Inflammatory macrophage treated with lipopolysaccharide for 1 hour (primary cell): ENCODE data around the gene CTBP2.
"Not testable (repeated sequence)": the region's sequence is repeated elsewhere in the genome, so short reads cannot be mapped to it uniquely, and the experiment has no call there.

ENCODE experiments used
- DNase-seq, 2 donors: peaks; one replicate each; pipeline ENCODE4 v3.0.0-alpha.2; 2020 to 2022

Gene CTBP2

GRCh38 chr10:125059348-125059747 is 101.0 kb downstream of the CTBP2 start:
- not testable (repeated sequence) for DNase-seq

DNA sequence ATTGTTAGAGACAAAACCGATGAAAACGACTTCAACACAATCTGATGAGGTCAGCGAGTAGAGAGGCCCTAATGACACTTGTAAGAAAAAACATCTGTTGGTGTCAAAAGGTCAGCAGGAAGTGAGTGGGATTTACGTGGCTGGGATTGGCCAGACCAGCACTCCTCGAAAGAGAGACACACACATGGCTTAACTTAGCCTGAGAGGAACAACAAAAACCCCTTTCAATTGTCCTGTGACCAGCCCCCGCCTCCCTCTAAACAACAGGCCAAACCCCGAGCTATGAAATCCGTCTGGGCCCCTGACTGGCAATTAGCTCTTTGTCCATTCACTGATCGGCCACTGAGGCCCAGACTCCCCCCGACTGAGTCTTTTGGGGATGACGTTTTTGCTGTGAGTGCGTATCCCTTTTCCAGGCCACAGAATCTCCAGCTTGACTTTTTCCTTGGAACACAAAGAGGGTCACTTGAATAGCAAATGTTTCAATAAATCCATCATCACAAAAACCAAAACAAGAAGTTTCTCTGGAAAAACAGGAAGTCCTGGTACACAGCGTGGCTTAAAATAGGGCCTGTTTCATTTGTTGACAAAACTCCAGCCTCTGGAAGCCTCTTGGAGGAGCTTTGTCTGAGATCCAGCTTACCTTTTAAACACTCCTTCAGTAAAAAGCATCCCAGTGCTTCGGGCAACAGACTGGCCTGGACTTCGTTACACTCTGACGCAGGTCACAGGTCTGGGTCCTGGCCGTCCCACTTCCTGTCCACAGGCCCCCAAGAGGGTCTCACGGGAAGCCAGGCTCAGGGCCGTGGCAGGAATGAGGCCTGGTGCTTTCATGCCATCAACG is 103.0 kb downstream of the CTBP2 start:
- DNase-seq = peak; percentile 78 to 90

GRCh38 chr10:125056161-125057132 is 103.9 kb downstream of the CTBP2 start:
- no peak for DNase-seq

DNA sequence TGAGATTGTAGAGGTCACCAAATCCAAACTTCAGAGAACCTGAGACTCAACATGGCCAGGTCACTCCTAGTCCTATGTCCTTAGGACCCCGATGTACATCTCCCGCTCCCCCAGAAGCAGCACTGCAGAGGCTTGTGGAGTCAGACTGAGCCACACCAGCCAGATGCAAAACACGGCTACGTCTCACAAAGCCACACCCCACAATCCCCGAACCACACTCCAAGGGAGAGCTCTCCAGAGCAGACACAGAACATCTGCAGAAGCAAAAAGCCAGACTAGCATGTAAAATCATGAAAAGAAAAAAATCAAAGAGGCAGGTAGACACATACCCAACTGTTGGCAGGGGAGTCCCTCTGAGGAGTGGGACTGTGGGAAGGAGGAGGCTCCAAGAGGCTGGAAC is 104.9 kb downstream of the CTBP2 start:
- DNase-seq = no peak

DNA sequence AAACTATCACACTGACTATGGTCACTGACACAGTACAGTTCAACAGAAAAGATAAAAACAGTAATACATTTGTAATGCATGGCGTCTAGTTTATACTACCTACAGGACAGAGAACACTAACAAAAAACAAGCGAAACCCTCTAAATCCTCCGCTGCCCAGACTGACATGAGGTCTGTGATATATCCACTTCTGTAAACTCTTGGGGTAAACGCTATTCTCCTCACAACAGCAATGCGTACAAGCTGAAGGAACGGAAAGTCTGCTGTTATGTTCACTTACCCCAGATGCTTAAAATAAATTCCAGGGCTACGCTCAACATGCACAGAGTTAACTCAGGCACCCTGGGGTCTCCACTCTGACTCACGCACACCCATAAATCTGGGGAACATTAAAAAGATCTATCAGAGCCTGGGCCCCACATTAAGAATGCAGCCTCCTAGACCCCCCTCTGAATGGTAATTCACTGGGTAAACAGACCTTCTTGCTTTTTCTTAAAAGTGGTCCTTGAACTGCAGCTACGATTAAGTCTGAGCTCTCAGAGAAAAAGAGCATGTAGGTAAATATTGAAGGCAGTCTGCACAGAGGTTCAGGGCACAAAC is 105.6 kb downstream of the CTBP2 start:
- no peak for DNase-seq

DNA sequence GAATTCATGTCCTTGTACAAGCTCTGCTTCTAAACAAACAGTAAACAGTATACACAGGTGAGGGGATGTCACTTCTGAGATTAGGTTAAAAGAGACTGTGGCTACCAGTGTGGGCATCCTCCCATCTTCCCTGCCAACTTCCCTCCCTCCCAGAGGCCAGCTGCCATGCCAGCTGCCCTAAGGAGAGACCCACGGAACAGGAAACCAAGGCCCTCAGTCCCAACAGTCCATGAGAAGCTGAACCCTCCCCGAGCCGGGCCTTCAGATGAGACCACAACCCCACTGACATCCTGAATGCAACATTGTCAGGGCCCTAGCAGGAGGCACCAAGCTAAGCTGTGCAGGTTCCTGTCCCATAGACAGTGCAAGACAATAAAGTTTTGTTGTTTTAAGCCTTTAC is 106.1 kb downstream of the CTBP2 start:
- DNase-seq = no peak

- no peak for DNase-seq
These were observed 108.2 kb downstream of the CTBP2 start for GRCh38 chr10:125052146-125052545.

DNA sequence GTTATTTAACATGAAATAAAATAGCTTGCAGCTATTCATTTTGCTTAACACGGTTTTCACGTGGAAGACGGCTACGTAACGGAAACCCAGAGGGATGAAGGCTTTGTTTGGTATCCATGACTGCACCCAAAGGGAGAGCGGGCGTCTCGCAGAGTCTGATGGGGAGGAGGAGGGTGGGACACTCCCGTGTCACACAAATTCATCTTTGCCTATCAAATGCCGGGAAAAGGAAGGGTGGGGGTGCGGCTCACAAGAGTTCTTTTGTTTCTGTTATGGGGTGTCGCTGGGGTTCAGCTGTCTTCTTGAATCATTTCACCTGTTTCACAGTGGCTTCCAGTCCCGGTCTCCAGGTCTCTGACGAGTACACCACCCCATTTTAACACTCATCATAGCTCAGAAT is 110.0 kb downstream of the CTBP2 start:
- no peak for DNase-seq

DNA sequence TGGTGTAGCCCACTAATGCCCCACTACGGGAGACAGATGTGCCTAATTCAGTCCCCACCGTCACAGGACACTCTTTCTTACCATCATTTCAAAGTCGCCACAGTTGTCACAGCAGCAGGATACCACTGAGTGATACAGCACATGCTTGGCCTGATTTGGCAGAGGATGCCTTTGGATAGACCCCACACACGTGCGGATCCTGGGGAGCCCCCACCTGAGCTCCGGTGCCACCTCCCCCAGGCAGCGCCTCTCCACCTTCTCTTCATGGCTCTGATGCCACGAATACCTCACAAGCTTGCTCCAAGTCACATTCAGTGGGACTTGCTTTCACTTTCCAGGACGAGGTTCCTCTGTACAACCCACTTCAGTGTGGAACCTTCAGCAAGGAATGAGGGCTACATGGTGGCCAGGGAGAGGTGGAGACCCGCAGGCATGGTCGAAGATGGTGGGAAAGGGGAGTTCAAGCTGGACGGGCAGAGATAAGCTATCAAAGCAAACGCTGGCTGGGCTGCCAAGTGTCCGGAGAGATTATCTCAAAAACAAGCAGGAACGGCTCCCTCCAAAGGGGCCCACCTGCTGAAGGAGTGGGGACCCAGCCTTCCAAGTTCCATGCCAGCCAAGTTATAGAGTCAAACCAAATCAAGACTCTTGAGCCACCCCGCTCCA is 111.0 kb downstream of the CTBP2 start:
- no peak for DNase-seq

GRCh38 chr10:125048094-125048864 is 112.1 kb downstream of the CTBP2 start:
- DNase-seq = peak; percentile 89 to 96

- DNase-seq = no peak
These were observed 116.3 kb downstream of the CTBP2 start for GRCh38 chr10:125043841-125044658.

GRCh38 chr10:125041856-125042506 is 118.4 kb downstream of the CTBP2 start:
- DNase-seq = no peak

DNA sequence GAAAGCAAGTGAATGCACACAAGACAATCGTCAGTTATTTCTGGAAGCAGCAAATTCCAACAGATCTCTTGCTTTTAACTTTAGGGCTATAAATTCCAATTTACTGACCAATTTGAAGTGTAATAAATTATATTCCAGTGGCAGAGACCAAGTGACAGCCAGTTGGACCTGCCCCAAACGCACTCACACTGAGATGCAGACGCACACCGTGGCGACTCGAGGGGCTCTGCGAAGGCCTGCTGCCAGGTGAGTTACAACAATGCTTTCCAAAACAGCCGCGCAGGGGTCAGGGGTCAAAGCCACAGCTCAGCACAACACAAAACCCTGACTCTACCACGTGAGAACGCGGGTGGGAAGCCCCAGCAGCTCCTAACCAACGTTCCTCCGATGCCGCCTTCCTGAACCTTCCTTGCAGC is 121.0 kb downstream of the CTBP2 start:
- DNase-seq = no peak

DNA sequence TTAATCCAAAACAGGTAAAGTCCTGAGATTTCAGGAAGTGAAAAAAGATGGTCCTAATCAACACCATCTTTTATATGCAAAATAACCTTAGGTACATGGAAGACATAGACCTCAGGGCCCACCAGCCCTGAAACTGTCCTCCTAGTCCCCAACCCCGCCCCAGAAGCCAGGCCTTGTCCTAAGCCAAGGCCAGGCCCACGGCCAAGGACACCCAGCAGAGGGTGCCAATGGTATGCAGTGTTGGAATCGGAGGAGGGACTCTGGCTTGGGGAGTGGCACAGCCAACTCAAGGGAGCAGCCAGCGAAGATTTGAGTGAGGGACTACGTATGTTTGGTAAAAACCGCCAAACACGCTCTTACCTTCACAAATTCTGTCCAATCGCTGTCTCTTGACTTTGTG is 121.7 kb downstream of the CTBP2 start:
- no peak for DNase-seq

DNA sequence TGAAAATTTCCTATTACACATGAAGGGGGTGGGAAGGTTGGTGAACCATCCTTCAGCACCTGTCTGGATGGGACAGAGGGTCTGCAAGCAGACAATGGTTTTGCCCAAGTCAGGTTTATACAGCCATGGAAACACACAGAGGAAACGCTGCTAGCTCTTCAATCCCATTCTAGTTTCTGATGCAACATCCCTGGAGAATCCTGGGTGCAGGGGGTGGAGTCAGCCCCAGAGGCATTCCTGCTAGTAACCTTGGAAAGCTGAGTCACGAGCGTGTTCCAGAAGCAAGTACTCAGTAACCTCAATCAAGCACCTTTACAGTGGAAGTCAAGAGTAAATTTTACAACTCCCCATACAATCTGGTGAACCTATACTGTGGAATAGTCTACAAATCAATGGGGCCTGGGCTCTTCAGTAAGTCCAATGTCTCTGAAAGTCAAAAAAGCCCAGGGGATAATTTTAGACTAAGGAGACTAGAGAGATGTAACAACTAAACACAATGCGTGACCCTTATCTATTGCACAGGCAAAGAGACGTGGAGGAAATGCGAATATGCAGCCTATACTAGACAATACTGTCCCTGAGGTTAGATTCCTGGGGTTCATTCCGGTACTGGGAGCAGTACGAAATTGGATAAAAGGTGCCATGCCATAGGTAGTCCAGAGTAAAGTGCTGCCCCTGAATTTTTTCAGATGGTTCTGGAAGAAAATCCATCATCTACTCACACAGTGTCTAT is 123.1 kb downstream of the CTBP2 start:
- DNase-seq = no peak

DNA sequence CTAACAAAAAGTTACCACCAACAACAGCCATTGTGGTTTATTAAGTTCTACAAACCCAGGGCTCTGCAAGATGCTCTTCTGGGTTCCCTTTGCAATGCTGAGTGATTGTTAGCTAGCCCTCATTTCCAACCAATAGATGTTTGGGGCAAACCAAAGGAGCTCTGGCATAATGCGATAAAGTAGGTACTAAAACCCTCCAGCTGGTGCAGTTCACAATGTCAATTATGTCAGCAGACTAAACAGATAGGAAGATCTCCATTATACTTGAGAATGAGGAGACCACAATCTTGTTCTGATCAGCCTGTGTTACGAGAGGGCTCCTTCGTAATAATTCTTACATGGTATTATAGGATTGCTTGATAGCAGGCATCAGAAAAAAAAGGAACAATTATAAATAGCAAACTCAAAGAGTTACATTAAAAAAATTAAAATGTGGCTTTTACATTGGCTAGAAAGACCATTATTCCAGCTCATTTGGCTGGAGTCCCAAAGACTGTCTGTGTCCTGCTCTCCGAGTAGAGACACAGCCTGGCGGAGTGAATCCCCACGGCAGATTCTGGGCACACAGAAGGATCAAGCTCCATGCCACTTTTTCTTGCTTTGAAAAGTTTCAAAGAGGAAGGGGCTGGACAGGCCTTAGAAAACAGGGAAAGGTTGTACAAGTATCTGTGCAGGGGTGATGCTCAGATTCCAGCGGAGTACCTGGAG is 124.6 kb downstream of the CTBP2 start:
- no peak for DNase-seq

DNA sequence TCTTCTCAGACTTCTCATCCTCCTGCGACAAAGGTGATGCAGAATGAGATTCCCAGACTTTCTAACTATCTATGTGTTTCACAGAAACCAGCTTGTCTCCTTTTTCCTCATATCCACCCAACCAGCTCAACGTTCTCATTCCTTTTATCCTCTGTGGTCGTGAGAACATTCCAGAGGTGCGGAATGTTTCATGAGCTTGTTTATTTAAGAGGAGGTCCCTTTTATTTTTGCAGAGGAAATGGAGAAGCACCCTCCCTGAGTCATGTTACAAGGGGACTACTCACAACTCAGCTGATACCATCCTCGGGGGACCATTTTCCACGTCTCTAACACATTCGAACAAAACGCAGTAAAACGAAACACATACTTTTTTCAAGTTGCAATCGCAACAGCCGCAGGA is 125.2 kb downstream of the CTBP2 start:
- no peak for DNase-seq

- no peak for DNase-seq
These were observed 125.7 kb downstream of the CTBP2 start for GRCh38 chr10:125034675-125035074.
